HCT116 (cell line): ENCODE measurements around the gene STK11. TPM values are rescaled to one million over a fixed set of nuclear protein-coding genes. Genes with fewer than 3 reads are reported as not detected.
A peak's percentile ranks its signal among the peaks of the same experiment; 100 is the strongest.

Experiments used
- ATAC-seq: fragments of 200-7000 bp; cut with Tn5 transposase; 2 replicates; pipeline ENCODE4 v1.9.1; 2020; ENCODE audit warnings: mild to moderate bottlenecking, moderate library complexity
- BruUV-seq: library from RNA; stranded (reverse); fragments of 400-500 nt; replicated peaks from 2 replicates; lab custom pipeline; 2021; lab: Mats Ljungman, UMichigan
- CTCF ChIA-PET: fragments of 300-600 bp; sonication (Branson Sonifier 250); formaldehyde crosslinking; loops from one replicate; lab custom pipeline; 2021; ENCODE audit warnings: antibody characterized with exemption; lab: Charles Lee
- POLR2A ChIA-PET: fragments of 300-600, 350-600 bp; sonication (Branson Sonifier 250); formaldehyde crosslinking; loops from one replicate; lab custom pipeline; 2021; ENCODE audit warnings: antibody characterized with exemption; lab: Charles Lee
- RAD21 ChIA-PET, 2 experiments: fragments of 300-600 bp; sonication (Branson Sonifier 250); formaldehyde crosslinking; loops; one replicate each; lab custom pipeline; 2023; ENCODE audit warnings: low total read pairs in 2 of 2; ENCODE audit not compliant: uncharacterized antibody in 2 of 2, unreplicated experiment in 2 of 2, low non-redundant PET in 1 of 2; lab: Charles Lee
- DNase-seq: peaks from one replicate; pipeline ENCODE4 v3.0.0-alpha.2; 2010; ENCODE audit warnings: low read depth, low spot score
- H2AFZ ChIP-seq: fragments of 200-600 bp; shearing (Covaris generic), sonication (generic); 2 replicates; pipeline ENCODE4 v1.6.1; 2017; ENCODE audit warnings: low read depth, mixed run types, mixed read lengths, antibody characterized with exemption, low read length; ENCODE audit not compliant: poor library complexity, severe bottlenecking
- H3K27ac ChIP-seq: 2 replicates; pipeline ENCODE4 v1.5.1; 2012; ENCODE audit warnings: low read depth, low read length
- H3K27me3 ChIP-seq: fragments of 200-600 bp; sonication (generic); 2 replicates; pipeline ENCODE4 v1.6.1; 2016; ENCODE audit warnings: mixed run types, low read length, mixed read lengths; ENCODE audit not compliant: insufficient read depth
- H3K36me3 ChIP-seq, 2 experiments: fragments of 200-500 bp in 1 of 2; fragments of 200-600 bp in 1 of 2; sonication (Bioruptor generic) in 1 of 2; sonication (generic) in 1 of 2; 2 replicates each; pipeline versions ENCODE4 v1.5.1 to v1.6.1; 2014 to 2016; ENCODE audit warnings: low read length in 2 of 2, inconsistent platforms in 1 of 2, mixed read lengths in 1 of 2, mixed run types in 1 of 2; ENCODE audit not compliant: insufficient read depth in 2 of 2, control insufficient read depth in 1 of 2
- H3K4me1 ChIP-seq, 2 experiments: fragments of 200-600 bp in 1 of 2; sonication (generic) in 1 of 2; 2 replicates each; pipeline versions ENCODE4 v1.5.1 to v1.6.1; 2012 to 2017; ENCODE audit warnings: low read length in 2 of 2, inconsistent platforms in 1 of 2, mild to moderate bottlenecking in 1 of 2, mixed read lengths in 1 of 2, mixed run types in 1 of 2, moderate library complexity in 1 of 2; ENCODE audit not compliant: insufficient read depth in 2 of 2, control insufficient read depth in 1 of 2
- H3K4me2 ChIP-seq: fragments of 200-600 bp; sonication (generic); 2 replicates; pipeline ENCODE4 v1.6.1; 2017; ENCODE audit warnings: mixed run types, low read length, mixed read lengths
- H3K4me3 ChIP-seq, 2 experiments: fragments of 200-600 bp in 1 of 2; sonication (generic) in 1 of 2; replicated peaks in 1 of 2; 2 replicates each; pipeline ENCODE4 v1.5.1; 2011 to 2016; ENCODE audit warnings: low read length in 2 of 2, control low read depth in 1 of 2, low read depth in 1 of 2, mild to moderate bottlenecking in 1 of 2, mixed read lengths in 1 of 2, mixed run types in 1 of 2
- H3K79me2 ChIP-seq: fragments of 200-600 bp; sonication (generic); 2 replicates; pipeline ENCODE4 v1.6.1; 2017; ENCODE audit warnings: mild to moderate bottlenecking, mixed run types, low read length, moderate library complexity, mixed read lengths; ENCODE audit not compliant: insufficient read depth
- H3K9ac ChIP-seq: fragments of 200-600 bp; sonication (generic); 2 replicates; pipeline ENCODE4 v1.6.1; 2016; ENCODE audit warnings: low read length, mixed read lengths
- H3K9me2 ChIP-seq: fragments of 200-600 bp; sonication (generic), shearing (Covaris generic); 2 replicates; pipeline ENCODE4 v1.6.1; 2017; ENCODE audit warnings: mixed run types, mild to moderate bottlenecking, moderate library complexity; ENCODE audit not compliant: insufficient read depth
- H3K9me3 ChIP-seq, 2 experiments: fragments of 200-500 bp in 1 of 2; fragments of 200-600 bp in 1 of 2; sonication (Bioruptor generic) in 1 of 2; sonication (generic) in 1 of 2; 2 replicates each; pipeline ENCODE4 v1.6.1; 2014 to 2017; ENCODE audit warnings: low read length in 2 of 2, mixed read lengths in 2 of 2, inconsistent platforms in 1 of 2, low read depth in 1 of 2, mild to moderate bottlenecking in 1 of 2, mixed run types in 1 of 2, moderate library complexity in 1 of 2; ENCODE audit not compliant: control insufficient read depth in 1 of 2, insufficient read depth in 1 of 2
- H4K20me1 ChIP-seq: fragments of 200-600 bp; sonication (generic), shearing (Covaris generic); 2 replicates; pipeline ENCODE4 v1.6.1; 2017; ENCODE audit warnings: mixed run types, mild to moderate bottlenecking, moderate library complexity; ENCODE audit not compliant: insufficient read depth
- EZH2 ChIP-seq: fragments of 200-600 bp; sonication (generic); IDR thresholded peaks from 2 replicates; pipeline ENCODE4 v1.6.1; 2017; ENCODE audit warnings: antibody characterized with exemption, mixed run types
- POLR2A ChIP-seq: IDR thresholded peaks from 2 replicates; pipeline ENCODE4 v1.7.0; 2011; ENCODE audit warnings: borderline replicate concordance; ENCODE audit not compliant: insufficient read depth, insufficient read length; ENCODE audit errors: extremely low read depth
- POLR2AphosphoS5 ChIP-seq: IDR thresholded peaks from 2 replicates; pipeline ENCODE4 v1.6.1; 2011; ENCODE audit warnings: mild to moderate bottlenecking, low read depth, low read length, moderate library complexity
- RAD21 ChIP-seq: IDR thresholded peaks from 2 replicates; pipeline ENCODE4 v1.6.1; 2012; ENCODE audit warnings: low read depth, mild to moderate bottlenecking
- SP1 ChIP-seq: IDR thresholded peaks from 2 replicates; pipeline ENCODE4 v1.6.1; 2012; ENCODE audit warnings: low read depth
- YY1 ChIP-seq: IDR thresholded peaks from 2 replicates; pipeline ENCODE4 v1.6.1; 2011; ENCODE audit warnings: low read length, low read depth, moderate library complexity, mild to moderate bottlenecking; ENCODE audit not compliant: insufficient replicate concordance; ENCODE audit errors: extremely low read depth
- ZFX ChIP-seq: fragments of 450-650 bp; IDR thresholded peaks from 2 replicates; pipeline ENCODE4 v1.6.1; 2017
- intact Hi-C: fragments of 100-400 bp; cut with micrococcal nuclease; formaldehyde crosslinking; loops from 2 replicates; pipeline ENCODE4 v1.10.0; 2022
- total RNA-seq: library from RNA; stranded (reverse); gene quantifications from one replicate; pipeline ENCODE4 v1.2.1, GENCODE V29; 2021; ENCODE audit not compliant: unreplicated experiment
- TF ChIP-seq, protein P1 (sequence below): IDR thresholded peaks from 2 replicates; pipeline ENCODE4 v1.6.1; 2012; ENCODE audit warnings: low read depth
- TF ChIP-seq, protein P2 (sequence below): IDR thresholded peaks from 2 replicates; pipeline ENCODE4 v1.6.1; 2012
- TF ChIP-seq, protein P3 (sequence below): IDR thresholded peaks from 2 replicates; pipeline ENCODE4 v1.6.1; 2012
- TF ChIP-seq, protein P4 (sequence below), 3 experiments: fragments of 200-600 bp in 1 of 3; sonication (generic) in 1 of 3; IDR thresholded peaks in 2 of 3; conservative IDR thresholded peaks in 1 of 3; 2 replicates each; pipeline ENCODE4 v1.5.1; 2012 to 2017; ENCODE audit warnings: low read depth in 2 of 3, low read length in 2 of 3, antibody characterized with exemption in 1 of 3, borderline replicate concordance in 1 of 3, control low read depth in 1 of 3, mild to moderate bottlenecking in 1 of 3, mixed read lengths in 1 of 3, mixed run types in 1 of 3, moderate library complexity in 1 of 3; ENCODE audit not compliant: insufficient read depth in 1 of 3

Gene STK11
- total RNA-seq, 1 experiment from 2014 or later: 86.9 TPM

DNA sequence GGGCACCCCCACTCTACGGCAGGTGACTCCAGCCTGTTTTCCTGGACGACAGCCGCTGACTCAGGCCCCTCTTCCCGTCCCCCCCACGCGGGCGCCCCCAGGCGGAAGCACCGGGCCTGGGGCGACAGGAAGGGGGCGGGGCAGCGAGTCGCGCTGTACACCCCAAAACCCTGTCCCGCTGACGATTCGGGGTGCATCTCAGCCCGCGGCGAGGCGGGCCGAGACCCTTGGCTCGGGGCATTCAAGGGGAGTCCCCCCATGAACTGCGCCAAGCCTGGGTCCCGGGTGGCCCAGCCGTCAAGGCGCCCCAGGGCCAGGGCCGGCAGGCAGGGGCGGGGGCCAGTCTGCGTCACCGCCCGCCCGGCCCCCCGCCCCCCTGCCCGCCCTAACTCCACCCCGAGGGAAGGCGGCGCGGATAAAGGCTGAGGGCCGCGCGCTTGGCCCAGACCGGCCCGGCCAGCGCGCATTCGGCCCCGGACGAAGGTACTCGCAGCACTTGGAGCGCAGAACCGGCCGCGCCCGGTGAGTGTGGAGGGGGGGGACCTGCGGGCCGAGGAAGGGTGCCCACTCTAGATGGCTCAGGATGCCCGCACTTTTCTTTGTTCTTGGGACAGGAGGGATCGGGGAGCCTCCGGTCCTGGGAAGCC, 42.7 kb downstream of the STK11 start, which contains the start of gene MIDN:
Gene MIDN, plus strand, starts transcription at position 445 of the 647 bp plus-strand sequence. CDS start 1,714 bp downstream, outside the sequence.
- Histone ChIP-seq H3K27ac (peak within 1 kb of the TSS; percentile 100), H3K4me2 (peak within 1 kb of the TSS; percentile 98), H3K27me3 (no peaks in the 10 kb centered on the region), H4K20me1 (peaks cover 13% of the 10 kb centered on the region; the same call in 1 of the 2 replicates), H3K9me3 (no peaks in the 10 kb centered on the region), H2AFZ (no peak within 1 kb of the TSS), H3K9me2 (no peaks in the 10 kb centered on the region), H3K4me3 (peak within 1 kb of the TSS; percentile 63 to 71), H3K36me3 (peaks cover 6 to 21% of the 10 kb centered on the region in 2 experiments), H3K4me1 (peaks cover 47 to 74% of the 10 kb centered on the region in 2 experiments), H3K9ac (peak within 1 kb of the TSS; percentile 99), H3K79me2 (peaks cover 58% of the 10 kb centered on the region)
- ATAC-seq (peak; percentile 43), DNase-seq (no peak)
- intact Hi-C loops: loop anchor here (10.0 kb wide), 2 partner anchors 223 to 453 kb away; partner anchors contain the start of genes CNN2, PTBP1, RNU6-2 and TMEM259
- ChIA-PET RAD21 (no interaction called here), POLR2A (interaction anchor here (1.0 kb wide), 1 partner anchor 17 kb away, joined by 3 read pairs; no protein-coding TSS in a partner anchor), CTCF (interaction anchor here (1.0 kb wide), 1 partner anchor 18 kb away, joined by 7 read pairs; no protein-coding TSS in a partner anchor)
- no peak for TF ChIP-seq YY1
- TF ChIP-seq SP1: no peak
- TF ChIP-seq, protein P1, sequence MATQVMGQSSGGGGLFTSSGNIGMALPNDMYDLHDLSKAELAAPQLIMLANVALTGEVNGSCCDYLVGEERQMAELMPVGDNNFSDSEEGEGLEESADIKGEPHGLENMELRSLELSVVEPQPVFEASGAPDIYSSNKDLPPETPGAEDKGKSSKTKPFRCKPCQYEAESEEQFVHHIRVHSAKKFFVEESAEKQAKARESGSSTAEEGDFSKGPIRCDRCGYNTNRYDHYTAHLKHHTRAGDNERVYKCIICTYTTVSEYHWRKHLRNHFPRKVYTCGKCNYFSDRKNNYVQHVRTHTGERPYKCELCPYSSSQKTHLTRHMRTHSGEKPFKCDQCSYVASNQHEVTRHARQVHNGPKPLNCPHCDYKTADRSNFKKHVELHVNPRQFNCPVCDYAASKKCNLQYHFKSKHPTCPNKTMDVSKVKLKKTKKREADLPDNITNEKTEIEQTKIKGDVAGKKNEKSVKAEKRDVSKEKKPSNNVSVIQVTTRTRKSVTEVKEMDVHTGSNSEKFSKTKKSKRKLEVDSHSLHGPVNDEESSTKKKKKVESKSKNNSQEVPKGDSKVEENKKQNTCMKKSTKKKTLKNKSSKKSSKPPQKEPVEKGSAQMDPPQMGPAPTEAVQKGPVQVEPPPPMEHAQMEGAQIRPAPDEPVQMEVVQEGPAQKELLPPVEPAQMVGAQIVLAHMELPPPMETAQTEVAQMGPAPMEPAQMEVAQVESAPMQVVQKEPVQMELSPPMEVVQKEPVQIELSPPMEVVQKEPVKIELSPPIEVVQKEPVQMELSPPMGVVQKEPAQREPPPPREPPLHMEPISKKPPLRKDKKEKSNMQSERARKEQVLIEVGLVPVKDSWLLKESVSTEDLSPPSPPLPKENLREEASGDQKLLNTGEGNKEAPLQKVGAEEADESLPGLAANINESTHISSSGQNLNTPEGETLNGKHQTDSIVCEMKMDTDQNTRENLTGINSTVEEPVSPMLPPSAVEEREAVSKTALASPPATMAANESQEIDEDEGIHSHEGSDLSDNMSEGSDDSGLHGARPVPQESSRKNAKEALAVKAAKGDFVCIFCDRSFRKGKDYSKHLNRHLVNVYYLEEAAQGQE: no peak
- no peak for TF ChIP-seq EZH2
- TF ChIP-seq POLR2A: peak; percentile 96
- TF ChIP-seq, protein P2, sequence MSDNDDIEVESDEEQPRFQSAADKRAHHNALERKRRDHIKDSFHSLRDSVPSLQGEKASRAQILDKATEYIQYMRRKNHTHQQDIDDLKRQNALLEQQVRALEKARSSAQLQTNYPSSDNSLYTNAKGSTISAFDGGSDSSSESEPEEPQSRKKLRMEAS: no peak
- TF ChIP-seq POLR2AphosphoS5: peak; percentile 98
- TF ChIP-seq, protein P3, sequence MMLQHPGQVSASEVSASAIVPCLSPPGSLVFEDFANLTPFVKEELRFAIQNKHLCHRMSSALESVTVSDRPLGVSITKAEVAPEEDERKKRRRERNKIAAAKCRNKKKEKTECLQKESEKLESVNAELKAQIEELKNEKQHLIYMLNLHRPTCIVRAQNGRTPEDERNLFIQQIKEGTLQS: no peak
- no peak for TF ChIP-seq RAD21
- TF ChIP-seq, protein P4, sequence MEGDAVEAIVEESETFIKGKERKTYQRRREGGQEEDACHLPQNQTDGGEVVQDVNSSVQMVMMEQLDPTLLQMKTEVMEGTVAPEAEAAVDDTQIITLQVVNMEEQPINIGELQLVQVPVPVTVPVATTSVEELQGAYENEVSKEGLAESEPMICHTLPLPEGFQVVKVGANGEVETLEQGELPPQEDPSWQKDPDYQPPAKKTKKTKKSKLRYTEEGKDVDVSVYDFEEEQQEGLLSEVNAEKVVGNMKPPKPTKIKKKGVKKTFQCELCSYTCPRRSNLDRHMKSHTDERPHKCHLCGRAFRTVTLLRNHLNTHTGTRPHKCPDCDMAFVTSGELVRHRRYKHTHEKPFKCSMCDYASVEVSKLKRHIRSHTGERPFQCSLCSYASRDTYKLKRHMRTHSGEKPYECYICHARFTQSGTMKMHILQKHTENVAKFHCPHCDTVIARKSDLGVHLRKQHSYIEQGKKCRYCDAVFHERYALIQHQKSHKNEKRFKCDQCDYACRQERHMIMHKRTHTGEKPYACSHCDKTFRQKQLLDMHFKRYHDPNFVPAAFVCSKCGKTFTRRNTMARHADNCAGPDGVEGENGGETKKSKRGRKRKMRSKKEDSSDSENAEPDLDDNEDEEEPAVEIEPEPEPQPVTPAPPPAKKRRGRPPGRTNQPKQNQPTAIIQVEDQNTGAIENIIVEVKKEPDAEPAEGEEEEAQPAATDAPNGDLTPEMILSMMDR (IDR thresholded peaks at IDR 0.05 in 2 of 3, conservative IDR thresholded peaks at IDR 0.05 in 1 of 3; ENCODE audit: borderline replicate concordance in 1 of 3, insufficient read depth in 1 of 3, low read depth in 2 of 3, low read length in 2 of 3): peak in 2 of 3 experiments; percentile 38 to 42; a peak in 4 of 6 replicates
- TF ChIP-seq ZFX: peak; percentile 64
- no TSS peak for BruUV-seq
